Measurements from ENCODE around the gene VDR.

The VDR gene

DNA sequence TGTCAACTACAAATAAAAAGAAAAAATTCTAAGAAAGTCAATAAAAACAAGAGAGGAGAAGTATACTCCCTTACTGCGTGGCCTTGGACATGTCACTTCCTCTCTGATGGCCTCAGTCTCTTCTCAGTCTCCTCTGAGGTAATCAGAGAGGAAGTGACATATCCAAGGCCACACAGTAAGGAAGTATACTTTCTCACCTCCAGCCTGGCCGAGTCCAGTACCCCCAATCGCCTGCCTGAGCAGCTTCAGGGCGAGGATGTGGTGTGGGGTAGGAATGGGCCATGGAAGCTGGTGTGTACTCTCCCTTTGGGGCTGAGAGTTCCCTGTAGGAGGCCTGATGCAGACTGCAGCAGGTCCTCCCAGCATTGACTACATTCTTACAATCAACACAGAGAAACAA lies 15.8 kb downstream of the VDR start:
- Histone ChIP-seq H3K79me1 (replicated peaks; ENCODE audit: low read length, poor library complexity, severe bottlenecking) (no peaks in the 10 kb centered on the region), H3K4me2 (ENCODE audit: low read length, poor library complexity, severe bottlenecking) (no peak overlapping the region), H3K27me3 (ENCODE audit: control insufficient read depth in 1 of 2, insufficient read depth in 1 of 2, low read length in 2 of 2) (no peaks in the 10 kb centered on the region), H2AFZ (ENCODE audit: low read depth, low read length) (no peak overlapping the region), H2BK15ac (ENCODE audit: low read depth, poor library complexity, severe bottlenecking) (no peak overlapping the region), H3K9me3 (ENCODE audit: control insufficient read depth, low read length) (no peaks in the 10 kb centered on the region), H3K4me1 (ENCODE audit: control insufficient read depth, insufficient read depth, low read depth, low read length) (no peaks in the 10 kb centered on the region), H3K4me3 (ENCODE audit: insufficient read depth in 1 of 2, low read depth in 1 of 2, low read length in 2 of 2) (no peak overlapping the region), H3K14ac (ENCODE audit: low read length in 2 of 2) (no peak overlapping the region), H3K36me3 (ENCODE audit: control insufficient read depth in 1 of 2, insufficient read depth in 2 of 2, low read depth in 1 of 2, low read length in 2 of 2) (peaks cover 0 to 7% of the 10 kb centered on the region in 2 experiments), H3K4ac (ENCODE audit: low read depth in 1 of 2, low read length in 2 of 2) (no peak overlapping the region), H3K9ac (ENCODE audit: low read length) (peak overlapping the region; percentile 49), H3K23ac (ENCODE audit: low read length in 2 of 2) (peak overlapping the region in 1 of 2 experiments; percentile 5), H3K27ac (ENCODE audit: low read length, poor library complexity, severe bottlenecking) (no peak overlapping the region), H2BK120ac (ENCODE audit: low read depth, low read length) (no peak overlapping the region), H4K91ac (ENCODE audit: low read length) (no peak overlapping the region), H2BK5ac (ENCODE audit: low read depth, low read length, poor library complexity, severe bottlenecking) (no peak overlapping the region), H2AK5ac (ENCODE audit: low read length, severe bottlenecking) (no peak overlapping the region), H3K18ac (ENCODE audit: low read depth in 1 of 2, low read length in 2 of 2) (no peak overlapping the region), H4K8ac (ENCODE audit: low read length) (no peak overlapping the region), H2BK12ac (ENCODE audit: low read length in 2 of 2) (no peak overlapping the region)
- DNase-seq = no peak
- 73% methylated on average over 4 of the region's 4 CpGs for WGBS

DNA sequence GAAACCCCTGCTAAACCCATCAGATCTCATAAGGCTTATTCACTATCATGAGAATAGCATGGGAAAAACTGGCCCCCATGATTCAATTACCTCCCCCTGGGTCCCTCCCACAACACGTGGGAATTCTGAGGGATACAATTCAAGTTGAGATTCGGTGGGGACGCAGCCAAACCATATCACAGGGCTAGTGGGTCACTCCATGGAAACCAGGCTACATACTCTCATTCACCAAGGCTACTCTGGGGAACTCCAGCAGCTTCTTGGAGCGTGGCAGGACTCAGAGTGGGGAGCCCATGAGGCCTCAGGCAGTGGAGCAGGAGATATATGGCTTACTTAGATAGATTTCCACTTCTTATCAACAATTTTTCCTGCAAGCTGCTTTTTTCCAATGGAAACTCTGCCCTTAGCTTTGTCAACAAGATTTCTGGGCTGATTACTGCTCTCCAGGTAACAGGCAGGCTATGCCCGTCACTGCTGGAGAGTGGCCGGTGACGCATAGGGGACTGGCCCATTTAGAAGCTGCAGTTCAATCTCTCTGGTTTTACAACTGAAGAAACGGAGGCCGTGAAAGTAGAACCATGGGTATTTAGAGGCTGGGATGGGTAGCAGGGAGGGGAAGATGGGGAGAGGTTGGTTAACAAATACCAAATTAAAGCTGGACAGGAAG lies 16.5 kb downstream of the VDR start:
- H3K27me3 ChIP-seq (ENCODE audit: control insufficient read depth in 1 of 2, insufficient read depth in 1 of 2, low read length in 2 of 2) = no peaks in the 10 kb centered on the region
- H4K91ac ChIP-seq (ENCODE audit: low read length) = no peak overlapping the region
- no peaks in the 10 kb centered on the region for H3K79me1 ChIP-seq (replicated peaks; ENCODE audit: low read length, poor library complexity, severe bottlenecking)
- H3K18ac ChIP-seq (ENCODE audit: low read depth in 1 of 2, low read length in 2 of 2) = no peak overlapping the region
- no peak overlapping the region for H2AFZ ChIP-seq (ENCODE audit: low read depth, low read length)
- H3K9ac ChIP-seq (ENCODE audit: low read length) = no peak overlapping the region
- no peaks in the 10 kb centered on the region for H3K9me3 ChIP-seq (ENCODE audit: control insufficient read depth, low read length)
- H2BK5ac ChIP-seq (ENCODE audit: low read depth, low read length, poor library complexity, severe bottlenecking) = no peak overlapping the region
- H2BK15ac ChIP-seq (ENCODE audit: low read depth, poor library complexity, severe bottlenecking) = no peak overlapping the region
- H3K27ac ChIP-seq (ENCODE audit: low read length, poor library complexity, severe bottlenecking) = no peak overlapping the region
- peaks cover 2% of the 10 kb centered on the region for H3K4me1 ChIP-seq (ENCODE audit: control insufficient read depth, insufficient read depth, low read depth, low read length)
- WGBS = 87% methylated on average over 9 of the region's 9 CpGs
- H3K4me3 ChIP-seq (ENCODE audit: insufficient read depth in 1 of 2, low read depth in 1 of 2, low read length in 2 of 2) = no peak overlapping the region
- no peak for DNase-seq
- H3K4ac ChIP-seq (ENCODE audit: low read depth in 1 of 2, low read length in 2 of 2) = no peak overlapping the region
- H3K4me2 ChIP-seq (ENCODE audit: low read length, poor library complexity, severe bottlenecking) = no peak overlapping the region
- no peak overlapping the region for H4K8ac ChIP-seq (ENCODE audit: low read length)
- H3K14ac ChIP-seq (ENCODE audit: low read length in 2 of 2) = no peak overlapping the region
- no peak overlapping the region for H3K23ac ChIP-seq (ENCODE audit: low read length in 2 of 2)
- H3K36me3 ChIP-seq (ENCODE audit: control insufficient read depth in 1 of 2, insufficient read depth in 2 of 2, low read depth in 1 of 2, low read length in 2 of 2) = peaks cover 0 to 8% of the 10 kb centered on the region in 2 experiments
- H2AK5ac ChIP-seq (ENCODE audit: low read length, severe bottlenecking) = no peak overlapping the region
- no peak overlapping the region for H2BK12ac ChIP-seq (ENCODE audit: low read length in 2 of 2)
- H2BK120ac ChIP-seq (ENCODE audit: low read depth, low read length) = no peak overlapping the region

DNA sequence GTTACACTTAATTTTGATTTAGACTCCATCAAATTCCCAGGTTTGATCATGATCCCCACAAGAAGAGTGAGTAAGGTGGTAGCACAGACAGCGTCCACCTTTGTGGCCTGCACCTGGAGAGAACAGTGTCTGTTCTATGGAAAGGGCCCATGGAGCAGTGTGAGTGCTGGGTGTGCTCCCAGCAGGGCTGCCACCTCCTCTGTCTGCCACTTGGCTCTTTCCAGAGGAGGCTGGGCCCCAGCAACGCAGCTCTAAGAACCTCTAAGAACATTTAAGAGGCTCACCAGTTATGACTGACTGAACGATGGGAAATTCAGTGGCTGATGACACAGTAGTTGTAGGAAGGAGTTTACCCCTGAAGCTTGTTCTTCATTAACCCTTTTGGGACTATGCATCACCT lies 17.3 kb downstream of the VDR start:
- peaks cover 8% of the 10 kb centered on the region for H3K4me1 ChIP-seq (ENCODE audit: control insufficient read depth, insufficient read depth, low read depth, low read length)
- H3K9me3 ChIP-seq (ENCODE audit: control insufficient read depth, low read length) = no peaks in the 10 kb centered on the region
- no peak overlapping the region for H3K4ac ChIP-seq (ENCODE audit: low read depth in 1 of 2, low read length in 2 of 2)
- no peak overlapping the region for H3K4me2 ChIP-seq (ENCODE audit: low read length, poor library complexity, severe bottlenecking)
- no peak overlapping the region for H2BK12ac ChIP-seq (ENCODE audit: low read length in 2 of 2)
- H3K36me3 ChIP-seq (ENCODE audit: control insufficient read depth in 1 of 2, insufficient read depth in 2 of 2, low read depth in 1 of 2, low read length in 2 of 2) = peaks cover 0 to 8% of the 10 kb centered on the region in 2 experiments
- H3K23ac ChIP-seq (ENCODE audit: low read length in 2 of 2) = no peak overlapping the region
- H3K79me1 ChIP-seq (replicated peaks; ENCODE audit: low read length, poor library complexity, severe bottlenecking) = no peaks in the 10 kb centered on the region
- no peak overlapping the region for H3K14ac ChIP-seq (ENCODE audit: low read length in 2 of 2)
- H3K4me3 ChIP-seq (ENCODE audit: insufficient read depth in 1 of 2, low read depth in 1 of 2, low read length in 2 of 2) = no peak overlapping the region
- H2AFZ ChIP-seq (ENCODE audit: low read depth, low read length) = no peak overlapping the region
- 80% methylated on average over 3 of the region's 3 CpGs for WGBS
- H2BK5ac ChIP-seq (ENCODE audit: low read depth, low read length, poor library complexity, severe bottlenecking) = no peak overlapping the region
- no peak overlapping the region for H3K9ac ChIP-seq (ENCODE audit: low read length)
- no peak overlapping the region for H3K18ac ChIP-seq (ENCODE audit: low read depth in 1 of 2, low read length in 2 of 2)
- H3K27ac ChIP-seq (ENCODE audit: low read length, poor library complexity, severe bottlenecking) = no peak overlapping the region
- H2BK120ac ChIP-seq (ENCODE audit: low read depth, low read length) = no peak overlapping the region
- H2AK5ac ChIP-seq (ENCODE audit: low read length, severe bottlenecking) = no peak overlapping the region
- H4K91ac ChIP-seq (ENCODE audit: low read length) = no peak overlapping the region
- no peak for DNase-seq
- no peaks in the 10 kb centered on the region for H3K27me3 ChIP-seq (ENCODE audit: control insufficient read depth in 1 of 2, insufficient read depth in 1 of 2, low read length in 2 of 2)
- no peak overlapping the region for H4K8ac ChIP-seq (ENCODE audit: low read length)
- no peak overlapping the region for H2BK15ac ChIP-seq (ENCODE audit: low read depth, poor library complexity, severe bottlenecking)

DNA sequence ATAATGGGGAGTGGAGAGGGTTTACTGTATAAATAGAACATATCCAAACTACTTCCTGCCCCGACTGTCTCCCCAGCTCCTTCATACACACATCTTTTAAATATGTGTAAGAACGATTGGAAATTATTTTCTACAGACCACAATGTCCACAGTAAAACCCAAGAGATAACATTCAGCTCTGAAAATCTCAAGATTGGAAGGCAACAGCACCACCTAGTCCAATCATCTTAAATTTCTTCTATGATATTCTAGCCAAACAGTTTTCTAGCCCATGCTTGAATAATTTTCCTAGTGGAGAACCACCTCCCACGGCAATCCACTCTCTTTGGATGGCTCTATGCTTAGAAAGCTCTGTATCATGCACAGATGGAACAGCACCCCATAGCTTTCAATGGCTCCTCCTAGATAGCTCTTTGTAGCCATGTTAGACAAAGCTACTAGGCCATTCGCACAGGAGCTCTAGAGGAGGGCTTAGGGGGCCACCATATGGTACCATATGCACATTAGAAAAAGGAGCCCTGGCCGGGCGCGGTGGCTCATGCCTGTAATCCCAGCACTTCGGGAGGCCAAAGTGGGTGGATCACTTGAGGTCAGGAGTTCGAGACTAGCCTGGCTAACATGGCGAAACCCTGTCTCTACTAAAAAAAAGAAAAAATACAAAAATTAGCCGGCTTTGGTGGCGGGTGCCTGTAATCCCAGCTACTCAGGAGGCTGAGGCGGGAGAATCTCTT lies 18.1 kb downstream of the VDR start:
- 85% methylated on average over 12 of the region's 13 CpGs for WGBS
- H2BK5ac ChIP-seq (ENCODE audit: low read depth, low read length, poor library complexity, severe bottlenecking) = no peak overlapping the region

More for the DNA sequence above, 18.1 kb downstream of the VDR start:
- no peak overlapping the region for H2AFZ ChIP-seq (ENCODE audit: low read depth, low read length)
- no peak overlapping the region for H3K9ac ChIP-seq (ENCODE audit: low read length)
- H3K4me3 ChIP-seq (ENCODE audit: insufficient read depth in 1 of 2, low read depth in 1 of 2, low read length in 2 of 2) = no peak overlapping the region
- no peak overlapping the region for H3K27ac ChIP-seq (ENCODE audit: low read length, poor library complexity, severe bottlenecking)
- no peaks in the 10 kb centered on the region for H3K9me3 ChIP-seq (ENCODE audit: control insufficient read depth, low read length)
- H3K4me1 ChIP-seq (ENCODE audit: control insufficient read depth, insufficient read depth, low read depth, low read length) = peaks cover 14% of the 10 kb centered on the region
- no peaks in the 10 kb centered on the region for H3K79me1 ChIP-seq (replicated peaks; ENCODE audit: low read length, poor library complexity, severe bottlenecking)
- H4K91ac ChIP-seq (ENCODE audit: low read length) = no peak overlapping the region
- no peak overlapping the region for H2BK12ac ChIP-seq (ENCODE audit: low read length in 2 of 2)
- no peak overlapping the region for H3K23ac ChIP-seq (ENCODE audit: low read length in 2 of 2)
- peaks cover 0 to 8% of the 10 kb centered on the region in 2 experiments for H3K36me3 ChIP-seq (ENCODE audit: control insufficient read depth in 1 of 2, insufficient read depth in 2 of 2, low read depth in 1 of 2, low read length in 2 of 2)
- DNase-seq = no peak
- H2AK5ac ChIP-seq (ENCODE audit: low read length, severe bottlenecking) = no peak overlapping the region
- no peak overlapping the region for H3K4ac ChIP-seq (ENCODE audit: low read depth in 1 of 2, low read length in 2 of 2)
- H2BK120ac ChIP-seq (ENCODE audit: low read depth, low read length) = no peak overlapping the region
- H4K8ac ChIP-seq (ENCODE audit: low read length) = no peak overlapping the region
- H2BK15ac ChIP-seq (ENCODE audit: low read depth, poor library complexity, severe bottlenecking) = no peak overlapping the region
- no peak overlapping the region for H3K4me2 ChIP-seq (ENCODE audit: low read length, poor library complexity, severe bottlenecking)
- no peak overlapping the region for H3K18ac ChIP-seq (ENCODE audit: low read depth in 1 of 2, low read length in 2 of 2)
- H3K14ac ChIP-seq (ENCODE audit: low read length in 2 of 2) = no peak overlapping the region
- H3K27me3 ChIP-seq (ENCODE audit: control insufficient read depth in 1 of 2, insufficient read depth in 1 of 2, low read length in 2 of 2) = no peaks in the 10 kb centered on the region
